MCF 10A (cell line): ENCODE measurements around the gene SERPINB1. TPM values are rescaled to one million over a fixed set of nuclear protein-coding genes. Genes with fewer than 3 reads are reported as not detected.

ENCODE experiments used
- BruUV-seq: library from RNA; stranded (reverse); fragments of 400-500 nt; replicated peaks from 2 replicates; lab custom pipeline; 2021; lab: Mats Ljungman, UMichigan
- CTCF ChIA-PET: fragments of 300-600 bp; sonication (Branson Sonifier 250); formaldehyde crosslinking; extraction: SDS; loops from one replicate; lab custom pipeline; 2021; ENCODE audit warnings: antibody characterized with exemption, inconsistent platforms; lab: Yijun Ruan, JAX
- POLR2A ChIA-PET: fragments of 300-600, 350-650 bp; sonication (Branson Sonifier 250); formaldehyde crosslinking; extraction: SDS; loops from one replicate; lab custom pipeline; 2020; ENCODE audit warnings: antibody characterized with exemption, inconsistent platforms; lab: Yijun Ruan, JAX
- DNase-seq: peaks from one replicate; pipeline ENCODE4 v3.0.0-alpha.2; 2018; ENCODE audit not compliant: unreplicated experiment
- H3K27ac Mint-ChIP-seq: one replicate; pipeline ENCODE4 v1.8.0; 2022; ENCODE audit warnings: mild to moderate bottlenecking, low read depth, mixed read lengths; ENCODE audit not compliant: unreplicated experiment
- H3K27me3 Mint-ChIP-seq: one replicate; pipeline ENCODE4 v1.8.0; 2022; ENCODE audit warnings: mixed read lengths; ENCODE audit not compliant: insufficient read depth, unreplicated experiment
- H3K36me3 Mint-ChIP-seq: one replicate; pipeline ENCODE4 v1.8.0; 2022; ENCODE audit warnings: mild to moderate bottlenecking, moderate library complexity, mixed read lengths; ENCODE audit not compliant: insufficient read depth, unreplicated experiment
- H3K4me1 Mint-ChIP-seq: one replicate; pipeline ENCODE4 v1.8.0; 2022; ENCODE audit warnings: mixed read lengths; ENCODE audit not compliant: insufficient read depth, unreplicated experiment
- H3K4me3 Mint-ChIP-seq: one replicate; pipeline ENCODE4 v1.8.0; 2022; ENCODE audit warnings: mild to moderate bottlenecking, moderate library complexity, mixed read lengths; ENCODE audit not compliant: unreplicated experiment
- H3K9me3 Mint-ChIP-seq: one replicate; pipeline ENCODE4 v1.8.0; 2022; ENCODE audit warnings: mixed read lengths; ENCODE audit not compliant: unreplicated experiment
- CTCF ChIP-seq: fragments of 200-600 bp; IDR thresholded peaks from one replicate; pipeline ENCODE4 v1.8.0; 2022; ENCODE audit warnings: antibody characterized with exemption, mild to moderate bottlenecking; ENCODE audit not compliant: unreplicated experiment
- intact Hi-C: fragments of 100-400 bp; cut with micrococcal nuclease; formaldehyde crosslinking; loops from 2 replicates; pipeline ENCODE4 v1.14.1; 2022
- total RNA-seq: library from RNA; stranded (reverse); gene quantifications from 2 replicates; pipeline ENCODE4 v1.2.3, GENCODE V29; 2022

Gene SERPINB1
- total RNA-seq, 1 experiment from 2014 or later = 20.8 TPM

GRCh38 chr6:2875359-2876191 lies 33.9 kb upstream of the SERPINB1 start:
- H3K9me3 Mint-ChIP-seq = peaks cover 5% of the 10 kb centered on the region
- POLR2A ChIA-PET = interaction anchor here (0.8 to 1.2 kb wide), 2 partner anchors 34 to 35 kb away, joined by 4 read pairs; partner anchors contain the start of gene SERPINB1
- H3K4me3 Mint-ChIP-seq = peak overlapping the region; percentile 42
- no TSS peak for BruUV-seq
- H3K27me3 Mint-ChIP-seq = peaks cover 31% of the 10 kb centered on the region
- CTCF ChIA-PET = no interaction called here
- DNase-seq = no peak
- H3K4me1 Mint-ChIP-seq = peaks cover 18% of the 10 kb centered on the region
- H3K27ac Mint-ChIP-seq = no peak overlapping the region
- H3K36me3 Mint-ChIP-seq = no peaks in the 10 kb centered on the region
- no peak for TF ChIP-seq CTCF
- intact Hi-C loops = no loop called here

- H3K4me1 Mint-ChIP-seq = peaks cover 18% of the 10 kb centered on the region
- intact Hi-C loops = no loop called here
- peaks cover 13% of the 10 kb centered on the region for H3K27me3 Mint-ChIP-seq
- DNase-seq = no peak
- no peak overlapping the region for H3K27ac Mint-ChIP-seq
- POLR2A ChIA-PET = no interaction called here
- no peaks in the 10 kb centered on the region for H3K36me3 Mint-ChIP-seq
- no TSS peak for BruUV-seq
- no peak for TF ChIP-seq CTCF
- H3K9me3 Mint-ChIP-seq = no peaks in the 10 kb centered on the region
- CTCF ChIA-PET = no interaction called here
- H3K4me3 Mint-ChIP-seq = no peak overlapping the region
These were observed 32.0 kb upstream of the SERPINB1 start for GRCh38 chr6:2873643-2874042.

- Mint-ChIP-seq H3K27ac (no peak overlapping the region), H3K4me3 (no peak overlapping the region), H3K4me1 (peaks cover 15% of the 10 kb centered on the region), H3K9me3 (no peaks in the 10 kb centered on the region), H3K27me3 (peaks cover 10% of the 10 kb centered on the region), H3K36me3 (no peaks in the 10 kb centered on the region)
- intact Hi-C loops = no loop called here
- ChIA-PET POLR2A (no interaction called here), CTCF (interaction anchor here (0.6 to 1.4 kb wide), 2 partner anchors 14 to 26 kb away, joined by 3 to 7 read pairs; no protein-coding TSS in a partner anchor)
- no peak for DNase-seq
- no TSS peak for BruUV-seq
- TF ChIP-seq CTCF = no peak
These were observed 31.0 kb upstream of the SERPINB1 start for GRCh38 chr6:2872423-2873358.

- TF ChIP-seq CTCF = no peak
- Mint-ChIP-seq H3K27me3 (peaks cover 10% of the 10 kb centered on the region), H3K36me3 (no peaks in the 10 kb centered on the region), H3K9me3 (no peaks in the 10 kb centered on the region), H3K4me3 (no peak overlapping the region), H3K4me1 (peaks cover 8% of the 10 kb centered on the region), H3K27ac (no peak overlapping the region)
- ChIA-PET POLR2A (interaction anchor here (0.8 kb wide), 1 partner anchor 26 kb away, joined by 4 read pairs; no protein-coding TSS in a partner anchor), CTCF (interaction anchor here (0.6 to 1.7 kb wide), 3 partner anchors 16 to 25 kb away, joined by 3 to 8 read pairs (median 7); no protein-coding TSS in a partner anchor)
- BruUV-seq = no TSS peak
- intact Hi-C loops = no loop called here
- DNase-seq = no peak
These were observed 30.3 kb upstream of the SERPINB1 start for GRCh38 chr6:2871953-2872352.
